Smooth muscle cell of the brain vasculature (primary cell): ENCODE results near the gene SLIT1.

Experiments
- DNase-seq: peaks from one replicate; pipeline ENCODE4 v3.0.0-alpha.2; 2012; ENCODE audit warnings: low read depth, low spot score

The SLIT1 gene

GRCh38 chr10:97185326-97186058 is at the start of gene SLIT1:
SLIT1 (minus strand) TSS chr10:97185959; CDS start chr10:97185674, 285 bp downstream.
- DNase-seq = no peak

GRCh38 chr10:97235353-97235752 is 49.6 kb upstream of the SLIT1 start:
- DNase-seq = no peak

- DNase-seq = no peak
These were observed 48.6 kb upstream of the SLIT1 start for GRCh38 chr10:97234400-97234799.

GRCh38 chr10:97230146-97230545 is 44.4 kb upstream of the SLIT1 start:
- DNase-seq = no peak

- DNase-seq = no peak
These were observed 43.7 kb upstream of the SLIT1 start for GRCh38 chr10:97229322-97230015.

GRCh38 chr10:97228775-97229157 is 43.0 kb upstream of the SLIT1 start:
- no peak for DNase-seq

GRCh38 chr10:97228130-97228774 is 42.5 kb upstream of the SLIT1 start:
- no peak for DNase-seq

- no peak for DNase-seq
These were observed 40.6 kb upstream of the SLIT1 start for GRCh38 chr10:97226398-97226797.

- DNase-seq = no peak
These were observed 39.0 kb upstream of the SLIT1 start for GRCh38 chr10:97224483-97225435.

GRCh38 chr10:97222326-97222961 is 36.7 kb upstream of the SLIT1 start:
- DNase-seq = no peak

- DNase-seq = no peak
These were observed 34.6 kb upstream of the SLIT1 start for GRCh38 chr10:97220355-97220754.

GRCh38 chr10:97217299-97217698 is 31.5 kb upstream of the SLIT1 start:
- no peak for DNase-seq

GRCh38 chr10:97215619-97216260 is 30.0 kb upstream of the SLIT1 start:
- no peak for DNase-seq

- no peak for DNase-seq
These were observed 27.7 kb upstream of the SLIT1 start for GRCh38 chr10:97213431-97213830.

GRCh38 chr10:97211229-97211628 is 25.5 kb upstream of the SLIT1 start:
- DNase-seq = no peak

- no peak for DNase-seq
These were observed 24.8 kb upstream of the SLIT1 start for GRCh38 chr10:97210543-97210960.

GRCh38 chr10:97207756-97208346 is 22.1 kb upstream of the SLIT1 start:
- DNase-seq = no peak

- no peak for DNase-seq
These were observed 21.4 kb upstream of the SLIT1 start for GRCh38 chr10:97207131-97207530.

- no peak for DNase-seq
These were observed 19.3 kb upstream of the SLIT1 start for GRCh38 chr10:97204826-97205679.
